WI38 (cell line): ENCODE results near the gene PDE11A.

Experiments
- H3K4me3 ChIP-seq: 2 replicates; pipeline ENCODE4 v1.5.1; 2011; ENCODE audit warnings: low read depth, mild to moderate bottlenecking, control low read depth, low read length
- CTCF ChIP-seq: IDR thresholded peaks from 2 replicates; pipeline ENCODE4 v1.5.1; 2012; ENCODE audit warnings: low read depth, mild to moderate bottlenecking, control low read depth, low read length

The PDE11A gene

GRCh38 chr2:177765698-177766097 lies 306.9 kb downstream of the PDE11A start:
- TF ChIP-seq CTCF = no peak
- H3K4me3 ChIP-seq = no peak overlapping the region

- peak; percentile 82 for TF ChIP-seq CTCF
- no peak overlapping the region for H3K4me3 ChIP-seq
These were observed 308.9 kb downstream of the PDE11A start for GRCh38 chr2:177763531-177764265.

- H3K4me3 ChIP-seq = no peak overlapping the region
- no peak for TF ChIP-seq CTCF
These were observed 313.1 kb downstream of the PDE11A start for GRCh38 chr2:177759443-177759842.

GRCh38 chr2:177758591-177759371 lies 313.8 kb downstream of the PDE11A start:
- TF ChIP-seq CTCF = peak; percentile 22; the same call in 1 of the 2 replicates
- H3K4me3 ChIP-seq = no peak overlapping the region

- TF ChIP-seq CTCF = no peak
- no peak overlapping the region for H3K4me3 ChIP-seq
These were observed 316.2 kb downstream of the PDE11A start for GRCh38 chr2:177756336-177756735.

- TF ChIP-seq CTCF = no peak
- no peak overlapping the region for H3K4me3 ChIP-seq
These were observed 318.1 kb downstream of the PDE11A start for GRCh38 chr2:177754492-177754873.
